ENCODE data around the gene CRTC3. TPM values are rescaled to one million over a fixed set of nuclear protein-coding genes. Genes with fewer than 3 reads are reported as not detected.

CRTC3 gene
- total and polyA plus RNA-seq, 4 donors, result 5.1 to 16.8 (median 7.6) TPM

DNA sequence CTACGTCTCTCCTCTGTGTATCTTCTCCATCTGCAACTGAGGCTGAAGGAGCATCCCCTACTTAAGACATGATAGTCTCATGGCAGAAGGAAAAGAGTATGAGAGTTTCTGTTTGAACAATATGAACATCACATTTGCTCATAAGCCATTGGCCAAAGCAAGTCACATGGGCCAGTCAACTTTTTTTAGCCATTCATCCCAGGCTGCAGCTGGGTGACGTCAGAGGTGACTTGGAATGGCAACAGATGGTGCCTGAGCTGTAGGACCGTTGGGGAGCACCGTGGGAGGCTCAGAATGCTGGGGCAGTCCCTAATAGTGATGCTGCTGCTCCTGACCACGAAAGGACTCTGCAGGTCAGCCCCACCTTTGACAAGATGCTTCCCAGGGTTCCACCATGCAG, 58.7 kb downstream of the CRTC3 start (continued):
- TF ChIP-seq, protein P1, sequence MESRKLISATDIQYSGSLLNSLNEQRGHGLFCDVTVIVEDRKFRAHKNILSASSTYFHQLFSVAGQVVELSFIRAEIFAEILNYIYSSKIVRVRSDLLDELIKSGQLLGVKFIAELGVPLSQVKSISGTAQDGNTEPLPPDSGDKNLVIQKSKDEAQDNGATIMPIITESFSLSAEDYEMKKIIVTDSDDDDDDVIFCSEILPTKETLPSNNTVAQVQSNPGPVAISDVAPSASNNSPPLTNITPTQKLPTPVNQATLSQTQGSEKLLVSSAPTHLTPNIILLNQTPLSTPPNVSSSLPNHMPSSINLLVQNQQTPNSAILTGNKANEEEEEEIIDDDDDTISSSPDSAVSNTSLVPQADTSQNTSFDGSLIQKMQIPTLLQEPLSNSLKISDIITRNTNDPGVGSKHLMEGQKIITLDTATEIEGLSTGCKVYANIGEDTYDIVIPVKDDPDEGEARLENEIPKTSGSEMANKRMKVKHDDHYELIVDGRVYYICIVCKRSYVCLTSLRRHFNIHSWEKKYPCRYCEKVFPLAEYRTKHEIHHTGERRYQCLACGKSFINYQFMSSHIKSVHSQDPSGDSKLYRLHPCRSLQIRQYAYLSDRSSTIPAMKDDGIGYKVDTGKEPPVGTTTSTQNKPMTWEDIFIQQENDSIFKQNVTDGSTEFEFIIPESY (IDR thresholded peaks at IDR 0.05), result no peak

DNA sequence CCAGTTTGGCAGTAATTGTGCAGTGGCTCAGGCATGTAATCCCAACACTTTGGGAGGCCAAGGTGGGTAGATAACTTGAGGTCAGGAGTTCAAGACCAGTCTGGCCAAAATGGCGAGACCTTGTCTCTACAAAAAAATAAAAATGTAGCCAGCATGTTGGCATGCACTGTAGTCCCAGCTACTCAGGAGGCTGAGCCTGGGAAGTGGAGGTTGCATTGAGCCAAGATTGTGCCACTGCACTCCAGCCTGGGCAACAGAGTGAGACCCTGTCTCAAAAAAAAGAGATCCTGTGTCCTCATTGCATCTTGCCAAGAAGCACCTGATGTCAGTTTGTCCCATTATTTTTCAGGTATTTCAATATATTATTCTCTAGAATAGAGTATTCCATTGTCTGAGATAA, 61.8 kb downstream of the CRTC3 start:
- DNase-seq (ENCODE audit: low spot score), result no peak
- WGBS, result 55% methylated on average over 1 of the region's 1 CpG
- H3K36me3 ChIP-seq (ENCODE audit: control insufficient read depth in 4 of 4, insufficient read depth in 3 of 4, low read depth in 1 of 4, low read length in 3 of 4), result no peaks in the 10 kb centered on the region
- no peaks in the 10 kb centered on the region for H3K27me3 ChIP-seq (ENCODE audit: control insufficient read depth in 4 of 4, insufficient read depth in 4 of 4, low read length in 3 of 4)
- peaks cover 15 to 45% (median 30%) of the 10 kb centered on the region in 4 donors for H3K4me1 ChIP-seq (ENCODE audit: control insufficient read depth in 4 of 4, insufficient read depth in 4 of 4, low read length in 3 of 4)
- H3K4me3 ChIP-seq (ENCODE audit: low read depth in 1 of 3, low read length in 3 of 3), result no peak overlapping the region
- H3K27ac ChIP-seq (ENCODE audit: low read depth in 1 of 2, low read length in 2 of 2), result peak overlapping the region in 1 of 2 donors; percentile 73
- H3K9ac ChIP-seq (ENCODE audit: low read depth in 1 of 2, low read length in 2 of 2), result no peak overlapping the region
- TF ChIP-seq, protein P2, sequence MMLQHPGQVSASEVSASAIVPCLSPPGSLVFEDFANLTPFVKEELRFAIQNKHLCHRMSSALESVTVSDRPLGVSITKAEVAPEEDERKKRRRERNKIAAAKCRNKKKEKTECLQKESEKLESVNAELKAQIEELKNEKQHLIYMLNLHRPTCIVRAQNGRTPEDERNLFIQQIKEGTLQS (IDR thresholded peaks at IDR 0.05), result no peak
- no peak for TF ChIP-seq SP1 (IDR thresholded peaks at IDR 0.05)
- no peak for TF ChIP-seq YY1 (IDR thresholded peaks at IDR 0.05)
- TF ChIP-seq HNF4G (IDR thresholded peaks at IDR 0.05), result no peak
- no peak for TF ChIP-seq RAD21 (IDR thresholded peaks at IDR 0.05)
- TF ChIP-seq GABPA (IDR thresholded peaks at IDR 0.05 in 1 of 2, conservative IDR thresholded peaks at IDR 0.05 in 1 of 2), result no peak
- TF ChIP-seq JUND (IDR thresholded peaks at IDR 0.05), result no peak
- TF ChIP-seq, protein P1 (IDR thresholded peaks at IDR 0.05), result no peak
- TF ChIP-seq RXRA (IDR thresholded peaks at IDR 0.05), result no peak
- no peak for TF ChIP-seq NR2F2 (IDR thresholded peaks at IDR 0.05)
- no peak for TF ChIP-seq EGR1 (IDR thresholded peaks at IDR 0.05; ENCODE audit: low read depth in 2 of 2)
- TF ChIP-seq, protein P3, sequence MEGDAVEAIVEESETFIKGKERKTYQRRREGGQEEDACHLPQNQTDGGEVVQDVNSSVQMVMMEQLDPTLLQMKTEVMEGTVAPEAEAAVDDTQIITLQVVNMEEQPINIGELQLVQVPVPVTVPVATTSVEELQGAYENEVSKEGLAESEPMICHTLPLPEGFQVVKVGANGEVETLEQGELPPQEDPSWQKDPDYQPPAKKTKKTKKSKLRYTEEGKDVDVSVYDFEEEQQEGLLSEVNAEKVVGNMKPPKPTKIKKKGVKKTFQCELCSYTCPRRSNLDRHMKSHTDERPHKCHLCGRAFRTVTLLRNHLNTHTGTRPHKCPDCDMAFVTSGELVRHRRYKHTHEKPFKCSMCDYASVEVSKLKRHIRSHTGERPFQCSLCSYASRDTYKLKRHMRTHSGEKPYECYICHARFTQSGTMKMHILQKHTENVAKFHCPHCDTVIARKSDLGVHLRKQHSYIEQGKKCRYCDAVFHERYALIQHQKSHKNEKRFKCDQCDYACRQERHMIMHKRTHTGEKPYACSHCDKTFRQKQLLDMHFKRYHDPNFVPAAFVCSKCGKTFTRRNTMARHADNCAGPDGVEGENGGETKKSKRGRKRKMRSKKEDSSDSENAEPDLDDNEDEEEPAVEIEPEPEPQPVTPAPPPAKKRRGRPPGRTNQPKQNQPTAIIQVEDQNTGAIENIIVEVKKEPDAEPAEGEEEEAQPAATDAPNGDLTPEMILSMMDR (IDR thresholded peaks at IDR 0.05; ENCODE audit: low read depth, low read length, missing input control), result no peak
- no peak for TF ChIP-seq FOXA2 (IDR thresholded peaks at IDR 0.05)
- no peak for TF ChIP-seq TAF1 (conservative IDR thresholded peaks at IDR 0.05)
- no peak for TF ChIP-seq HNF4A (conservative IDR thresholded peaks at IDR 0.05)
- TF ChIP-seq FOXA1 (IDR thresholded peaks at IDR 0.05), result no peak
- TF ChIP-seq, protein P4, sequence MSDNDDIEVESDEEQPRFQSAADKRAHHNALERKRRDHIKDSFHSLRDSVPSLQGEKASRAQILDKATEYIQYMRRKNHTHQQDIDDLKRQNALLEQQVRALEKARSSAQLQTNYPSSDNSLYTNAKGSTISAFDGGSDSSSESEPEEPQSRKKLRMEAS (IDR thresholded peaks at IDR 0.05), result no peak
- no peaks in the 10 kb centered on the region for H3K9me3 ChIP-seq (ENCODE audit: control insufficient read depth in 4 of 4, low read length in 3 of 4)
